B cell (primary cell): ENCODE measurements around the gene ZNF80. TPM values are rescaled to one million over a fixed set of nuclear protein-coding genes. Genes with fewer than 3 reads are reported as not detected.
"Not testable (repeated sequence)": the region's sequence is repeated elsewhere in the genome, so short reads cannot be mapped to it uniquely, and the experiment has no call there.

ENCODE experiments used
- ATAC-seq: fragments of 200-7000 bp; cut with Tn5 transposase; one replicate; pipeline ENCODE4 v1.10.0; 2021; ENCODE audit warnings: low read depth, mild to moderate bottlenecking, moderate number of reproducible peaks, moderate library complexity
- CTCF ChIA-PET: fragments of 350-600 bp; sonication (Branson Sonifier 250); formaldehyde crosslinking; loops from one replicate; lab custom pipeline; 2021; ENCODE audit warnings: antibody characterized with exemption, inconsistent platforms; lab: Charles Lee
- POLR2A ChIA-PET: fragments of 350-600 bp; sonication (Branson Sonifier 250); formaldehyde crosslinking; loops from one replicate; lab custom pipeline; 2021; ENCODE audit warnings: antibody characterized with exemption; lab: Charles Lee
- DNase-seq: peaks from one replicate; pipeline ENCODE4 v3.0.0; 2013
- H2AFZ ChIP-seq: 2 replicates; pipeline ENCODE4 v1.6.1; 2012; ENCODE audit warnings: mild to moderate bottlenecking, low read depth, low read length; ENCODE audit not compliant: insufficient read depth, poor library complexity, severe bottlenecking
- H3K27ac ChIP-seq, 2 donors: 1 replicate in 1 of 2; 2 replicates in 1 of 2; pipeline ENCODE4 v1.5.1; 2012 to 2013; ENCODE audit warnings: low read length in 2 of 2, mild to moderate bottlenecking in 2 of 2, moderate library complexity in 1 of 2
- H3K27me3 ChIP-seq, 4 experiments: fragments of 200-600 bp in 1 of 4; sonication (generic) in 1 of 4; replicated peaks in 1 of 4; 1 replicate in 2 of 4; 2 replicates in 2 of 4; pipeline versions ENCODE4 v1.6.1 to v1.7.0; 2013 to 2016; ENCODE audit warnings: low read length in 3 of 4, mild to moderate bottlenecking in 2 of 4, mixed read lengths in 1 of 4, moderate library complexity in 1 of 4; ENCODE audit not compliant: insufficient read depth in 4 of 4, control insufficient read depth in 3 of 4; ENCODE audit errors: control extremely low read depth in 1 of 4
- H3K36me3 ChIP-seq, 2 experiments: replicated peaks in 1 of 2; 1 replicate in 1 of 2; 2 replicates in 1 of 2; pipeline versions ENCODE4 v1.6.1 to v1.7.1; 2013; ENCODE audit warnings: low read length in 1 of 2; ENCODE audit not compliant: insufficient read depth in 2 of 2, control insufficient read depth in 1 of 2; ENCODE audit errors: control extremely low read depth in 1 of 2, extremely low read depth in 1 of 2
- H3K4me1 ChIP-seq, 2 donors: fragments of 200-600 bp in 1 of 2; sonication (generic) in 1 of 2; 1 replicate in 1 of 2; 2 replicates in 1 of 2; pipeline versions ENCODE4 v1.5.1 to v1.6.1; 2013 to 2017; ENCODE audit warnings: low read length in 2 of 2; ENCODE audit not compliant: control insufficient read depth in 2 of 2, insufficient read depth in 2 of 2
- H3K4me2 ChIP-seq: replicated peaks from 2 replicates; pipeline ENCODE3; 2012; ENCODE audit warnings: mild to moderate bottlenecking, low read depth, low read length; ENCODE audit not compliant: poor library complexity, severe bottlenecking
- H3K4me3 ChIP-seq, 5 experiments: fragments of 200-600 bp in 1 of 5; sonication (generic) in 1 of 5; 1 replicate in 3 of 5; 2 replicates in 2 of 5; pipeline versions ENCODE4 v1.5.1 to v1.7.0; 2011 to 2016; ENCODE audit warnings: low read length in 4 of 5, mild to moderate bottlenecking in 4 of 5, low read depth in 2 of 5, control low read depth in 1 of 5, moderate library complexity in 1 of 5; ENCODE audit not compliant: insufficient read depth in 1 of 5; ENCODE audit errors: control extremely low read depth in 1 of 5, extremely low read depth in 1 of 5
- H3K79me2 ChIP-seq: fragments of 200-600 bp; sonication (generic); one replicate; pipeline ENCODE4 v1.6.0; 2016; ENCODE audit warnings: low read length; ENCODE audit not compliant: control insufficient read depth, insufficient read depth
- H3K9ac ChIP-seq: fragments of 200-600 bp; sonication (generic); 2 replicates; pipeline ENCODE4 v1.6.1; 2017; ENCODE audit warnings: mild to moderate bottlenecking, low read length, moderate library complexity
- H3K9me3 ChIP-seq, 3 donors: one replicate each; pipeline versions ENCODE4 v1.6.1 to v1.7.1; 2013; ENCODE audit warnings: low read length in 2 of 3; ENCODE audit not compliant: control insufficient read depth in 2 of 3, insufficient read depth in 1 of 3; ENCODE audit errors: control extremely low read depth in 1 of 3
- H4K20me1 ChIP-seq: 2 replicates; pipeline ENCODE4 v1.6.0; 2012; ENCODE audit warnings: mild to moderate bottlenecking, low read length; ENCODE audit not compliant: insufficient read depth, control insufficient read depth, poor library complexity, severe bottlenecking
- H3K27ac Mint-ChIP-seq: one replicate; pipeline ENCODE4 v1.8.0; 2021; ENCODE audit warnings: mixed read lengths
- H3K27me3 Mint-ChIP-seq: one replicate; pipeline ENCODE4 v1.8.0; 2021; ENCODE audit warnings: mixed read lengths
- H3K4me1 Mint-ChIP-seq: one replicate; pipeline ENCODE4 v1.8.0; 2021; ENCODE audit warnings: mixed read lengths
- H3K4me3 Mint-ChIP-seq: one replicate; pipeline ENCODE4 v1.8.0; 2021; ENCODE audit warnings: mixed read lengths
- H3K9me3 Mint-ChIP-seq: one replicate; pipeline ENCODE4 v1.8.0; 2022; ENCODE audit warnings: mixed read lengths; ENCODE audit not compliant: insufficient read depth
- CTCF ChIP-seq: fragments of 200-600 bp; IDR thresholded peaks from one replicate; pipeline ENCODE4 v1.8.0; 2022; ENCODE audit warnings: antibody characterized with exemption, mild to moderate bottlenecking
- EZH2 ChIP-seq: IDR thresholded peaks from 2 replicates; pipeline ENCODE4 v1.6.1; 2012; ENCODE audit warnings: borderline replicate concordance, low read depth, mild to moderate bottlenecking, moderate library complexity, low read length; ENCODE audit not compliant: insufficient read depth, poor library complexity, severe bottlenecking
- WGBS: methylation state at CpG from one replicate; pipeline ENCODE4 v1.1.5; 2013; ENCODE audit warnings: missing lambda C conversion rate; ENCODE audit not compliant: insufficient coverage; 5-methylcytosine and 5-hydroxymethylcytosine counted together
- intact Hi-C: fragments of 100-400 bp; cut with micrococcal nuclease; formaldehyde crosslinking; loops from one replicate; pipeline ENCODE4 v1.10.0; 2022
- polyA minus RNA-seq: library from RNA; depleted of rRNA, polyadenylated mRNA; stranded (reverse); fragments of >200 nt; gene quantifications from 2 replicates; pipeline ENCODE4 v1.2.3, GENCODE V29; 2012
- polyA plus RNA-seq: library from polyadenylated mRNA; depleted of rRNA; stranded (reverse); fragments of >200 nt; gene quantifications from 2 replicates; pipeline ENCODE4 v1.2.3, GENCODE V29; 2012
- total RNA-seq, 2 donors: library from RNA; stranded (reverse); fragments of 120-200 nt in 1 of 2; gene quantifications; 1 replicate in 1 of 2; 2 replicates in 1 of 2; pipeline versions ENCODE4 v1.2.3 to v1.2.4, GENCODE V29; 2013 to 2022

The ZNF80 gene
- total RNA-seq (0.27 and 0.42 TPM in 2 replicates), polyA plus RNA-seq (0.04 and 0.10 TPM in 2 replicates), polyA minus RNA-seq (0.17 and 0.29 TPM in 2 replicates)
- 0.26 TPM for total RNA-seq (2013)

- H4K20me1 ChIP-seq, H3K4me1 ChIP-seq, H3K27me3 ChIP-seq, H3K4me3 ChIP-seq, H3K4me2 ChIP-seq, H3K9ac ChIP-seq, H3K9me3 ChIP-seq, H3K79me2 ChIP-seq, H2AFZ ChIP-seq, H3K27ac ChIP-seq, H3K9me3 Mint-ChIP-seq, intact Hi-C loops, H3K36me3 ChIP-seq, H3K27me3 Mint-ChIP-seq, ATAC-seq, DNase-seq: not testable (repeated sequence)
- Mint-ChIP-seq H3K27ac (peak within 1 kb of the TSS; percentile 81), H3K4me3 (peak within 1 kb of the TSS; percentile 83), H3K4me1 (peaks cover 18% of the 10 kb centered on the region)
- WGBS, result 100% methylated on average over 1 of the region's 6 CpGs
- ChIA-PET POLR2A (interaction anchor here (0.6 kb wide), 1 partner anchor 24 kb away, joined by 9 read pairs; no protein-coding TSS in a partner anchor), CTCF (interaction anchor here (0.9 kb wide), 1 partner anchor 9 kb away, joined by 3 read pairs; no protein-coding TSS in a partner anchor)
Observed at GRCh38 chr3:114237478-114237877, at the start of gene ZNF80. ZNF80 (minus strand) TSS chr3:114237578; CDS start chr3:114237074, 504 bp downstream.

GRCh38 chr3:114286266-114286665 lies 48.9 kb upstream of the ZNF80 start:
- Histone ChIP-seq H3K36me3 (no peaks in the 10 kb centered on the region), H3K4me3 (no peak overlapping the region), H2AFZ (peak overlapping the region; percentile 44), H4K20me1 (no peaks in the 10 kb centered on the region), H3K4me2 (peak overlapping the region; percentile 29), H3K9ac (peak overlapping the region; percentile 31), H3K27ac (peak overlapping the region; percentile 16 to 46), H3K27me3 (no peaks in the 10 kb centered on the region), H3K9me3 (peaks cover 0 to 1% (median 0%) of the 10 kb centered on the region in 3 donors), H3K79me2 (no peaks in the 10 kb centered on the region), H3K4me1 (peaks cover 5 to 8% of the 10 kb centered on the region in 2 donors)
- no peaks in the 10 kb centered on the region for H3K9me3 Mint-ChIP-seq
- no peak for ATAC-seq
- TF ChIP-seq EZH2 (no peak), CTCF (no peak)
- POLR2A ChIA-PET, result no interaction called here
- peak overlapping the region; percentile 73 for H3K27ac Mint-ChIP-seq
- WGBS, result no CpG with 5 or more reads among the region's 2 CpGs
- no peak for DNase-seq
- CTCF ChIA-PET, result interaction anchor here (1.6 kb wide), 1 partner anchor 13 kb away, joined by 4 read pairs; no protein-coding TSS in a partner anchor
- peaks cover 20% of the 10 kb centered on the region for H3K4me1 Mint-ChIP-seq
- H3K4me3 Mint-ChIP-seq, result peak overlapping the region; percentile 61
- H3K27me3 Mint-ChIP-seq, result no peaks in the 10 kb centered on the region
- intact Hi-C loops, result no loop called here
